NK-92 treated with Interleukin-12 subunit alpha and Interleukin-12 subunit beta, amount 100 ng/mL, for 24 hours (cell line): Measurements from ENCODE around the gene UBA1.
A peak's percentile ranks its signal among the peaks of the same experiment; 100 is the strongest.
"Not testable (repeated sequence)": the region's sequence is repeated elsewhere in the genome, so short reads cannot be mapped to it uniquely, and the experiment has no call there.

Source experiments
- DNase-seq: peaks from one replicate; lab custom pipeline; 2025; lab: John Stamatoyannopoulos, UW

UBA1 gene

DNA sequence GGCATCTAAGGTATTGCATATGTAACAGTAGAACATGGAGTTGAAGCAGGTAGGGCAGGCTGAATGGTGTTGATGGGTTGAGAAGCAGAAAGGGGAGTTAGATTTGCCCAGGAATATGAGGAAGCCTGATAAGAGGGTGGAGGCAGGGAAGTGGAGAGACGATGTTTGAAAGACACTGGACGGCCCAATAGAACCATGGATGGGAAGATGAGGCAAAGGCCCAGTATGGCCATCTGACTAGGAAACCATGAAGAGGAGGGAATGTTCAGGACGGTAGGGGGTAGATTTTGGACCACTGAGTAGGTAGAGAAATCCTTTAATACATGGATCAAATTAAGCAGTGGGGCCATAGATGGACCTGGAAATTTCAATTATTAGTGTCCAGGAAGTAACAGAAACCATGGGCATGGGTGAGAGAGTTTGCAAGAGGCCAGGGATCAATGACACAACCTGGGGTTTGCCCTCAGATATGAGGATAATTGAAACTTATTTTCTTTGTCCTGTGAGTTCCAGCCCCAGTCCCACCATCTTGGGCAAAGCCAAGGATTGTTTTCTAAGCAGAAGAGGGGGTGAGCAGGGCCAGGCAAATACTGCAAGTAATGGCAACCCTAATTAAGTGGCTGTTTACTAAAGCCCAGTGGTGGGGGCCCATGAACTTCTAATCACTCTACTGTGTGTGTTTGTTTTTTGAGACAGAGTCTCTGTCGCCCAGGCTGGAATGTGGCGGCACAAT is 36.7 kb downstream of the UBA1 start:
- DNase-seq, result no peak

DNA sequence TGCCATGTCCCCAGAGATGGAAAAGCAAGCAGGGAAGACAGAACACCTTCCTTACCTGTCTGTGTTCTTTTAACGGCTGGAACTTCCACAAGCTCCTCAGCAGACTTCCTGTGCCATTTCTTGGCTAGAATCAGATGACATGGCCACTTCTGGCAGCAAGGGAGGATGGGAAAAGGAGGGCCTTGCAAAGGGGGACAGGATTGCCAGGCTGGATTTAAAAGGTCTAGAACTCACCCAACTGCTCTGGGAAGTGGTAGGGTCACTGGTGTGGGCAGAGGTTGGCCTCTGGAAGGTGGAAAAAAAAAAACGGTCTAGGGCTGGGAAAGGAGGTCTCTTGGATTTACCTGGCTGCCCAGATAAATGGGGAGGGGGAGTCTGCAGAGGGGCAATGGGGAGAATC is 37.5 kb downstream of the UBA1 start:
- no peak for DNase-seq

DNA sequence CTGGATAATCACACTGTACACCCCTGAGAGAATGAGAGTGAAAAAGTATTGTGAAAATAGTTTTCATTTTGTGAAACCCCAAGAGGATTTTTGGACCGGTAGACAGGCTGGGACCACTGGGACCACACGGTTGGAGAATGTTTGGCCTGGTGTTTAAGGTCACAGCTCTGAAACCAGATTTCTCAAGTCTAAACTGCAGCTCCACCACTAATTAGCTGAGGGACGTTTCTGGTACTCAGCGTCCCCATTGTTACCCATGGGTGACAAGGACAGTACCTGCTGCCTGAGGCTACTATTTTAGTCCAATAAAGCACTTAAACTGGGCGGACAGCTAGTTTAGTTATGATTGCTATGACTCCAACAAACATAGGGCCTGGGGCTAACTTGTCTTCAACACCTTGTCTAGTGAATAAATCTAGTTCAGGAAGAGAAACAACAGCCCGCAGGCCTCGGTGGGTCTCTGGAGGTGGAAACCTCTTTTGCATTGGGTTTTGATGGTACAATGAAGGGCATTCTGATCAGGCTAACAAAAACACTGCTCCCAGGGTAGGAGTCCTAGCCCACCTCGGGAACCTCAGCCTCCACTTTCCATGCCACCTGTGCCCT is 38.7 kb downstream of the UBA1 start:
- DNase-seq, result no peak

GRCh38 chrX:47232803-47233332 is 39.2 kb downstream of the UBA1 start, which contains the start of gene USP11:
USP11 (plus strand) TSS chrX:47233009; CDS start chrX:47233044, 35 bp downstream.
- peak; percentile 37 for DNase-seq

DNA sequence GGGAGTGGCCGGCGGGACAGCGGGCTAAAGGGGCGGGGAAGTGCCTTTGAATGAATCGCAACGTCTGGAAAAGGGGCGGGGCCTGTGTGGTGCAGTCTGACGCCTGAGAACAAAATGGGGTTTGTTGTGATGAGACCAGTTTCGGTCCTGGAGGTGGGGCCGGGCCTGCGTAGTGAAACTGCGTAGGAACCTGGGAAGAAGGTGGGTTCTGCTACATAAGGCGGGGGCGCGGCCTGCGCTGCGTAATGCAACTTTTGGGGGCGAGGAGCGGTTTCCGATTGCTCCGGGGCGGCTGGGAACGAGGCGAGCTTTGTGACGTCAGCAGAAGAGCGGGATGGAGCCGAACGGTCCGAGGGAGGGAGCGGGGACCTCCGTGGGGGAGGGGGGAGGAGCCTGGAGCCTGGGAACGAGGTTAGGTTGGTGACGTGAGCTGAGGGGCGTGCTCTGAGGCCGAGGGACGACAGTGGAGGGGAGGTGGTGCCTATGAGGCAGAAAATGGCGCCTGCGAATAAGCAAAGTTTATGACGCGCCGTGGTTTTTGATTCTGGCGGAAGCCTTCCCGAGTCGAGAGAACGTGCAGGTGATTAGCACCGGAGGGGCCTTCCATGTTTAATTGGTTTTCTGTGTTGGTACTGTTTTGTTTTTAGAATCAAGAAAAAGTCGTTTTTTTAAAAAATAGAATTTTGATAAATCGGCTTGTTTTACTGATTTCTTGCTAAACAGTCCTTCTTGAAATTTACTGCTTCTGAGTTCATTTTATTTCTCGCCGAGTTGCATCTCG is 39.9 kb downstream of the UBA1 start:
- DNase-seq, result peak; percentile 94

- DNase-seq, result no peak
Measured at GRCh38 chrX:47234583-47234982, 41.0 kb downstream of the UBA1 start.

DNA sequence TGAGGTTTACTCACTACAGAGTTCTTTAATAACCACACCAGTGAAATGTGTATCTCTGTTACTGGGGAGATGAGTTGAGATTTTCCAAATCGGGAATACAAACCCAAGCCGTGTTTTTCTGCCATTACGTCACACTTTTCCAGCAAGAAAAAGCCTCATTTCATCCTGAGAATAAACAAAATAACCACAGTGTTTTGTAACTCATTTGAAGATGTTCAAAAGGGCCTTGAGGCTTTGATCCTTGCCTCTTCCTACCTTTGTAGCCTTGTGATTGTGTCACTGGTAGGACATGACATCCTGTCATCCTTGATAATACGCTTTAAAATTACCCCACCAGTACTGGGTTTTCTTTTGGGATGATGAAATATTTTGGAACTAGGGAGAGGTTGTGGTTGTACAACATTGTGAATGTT is 42.1 kb downstream of the UBA1 start:
- no peak for DNase-seq

GRCh38 chrX:47239199-47239598 is 45.6 kb downstream of the UBA1 start:
- DNase-seq, result no peak

DNA sequence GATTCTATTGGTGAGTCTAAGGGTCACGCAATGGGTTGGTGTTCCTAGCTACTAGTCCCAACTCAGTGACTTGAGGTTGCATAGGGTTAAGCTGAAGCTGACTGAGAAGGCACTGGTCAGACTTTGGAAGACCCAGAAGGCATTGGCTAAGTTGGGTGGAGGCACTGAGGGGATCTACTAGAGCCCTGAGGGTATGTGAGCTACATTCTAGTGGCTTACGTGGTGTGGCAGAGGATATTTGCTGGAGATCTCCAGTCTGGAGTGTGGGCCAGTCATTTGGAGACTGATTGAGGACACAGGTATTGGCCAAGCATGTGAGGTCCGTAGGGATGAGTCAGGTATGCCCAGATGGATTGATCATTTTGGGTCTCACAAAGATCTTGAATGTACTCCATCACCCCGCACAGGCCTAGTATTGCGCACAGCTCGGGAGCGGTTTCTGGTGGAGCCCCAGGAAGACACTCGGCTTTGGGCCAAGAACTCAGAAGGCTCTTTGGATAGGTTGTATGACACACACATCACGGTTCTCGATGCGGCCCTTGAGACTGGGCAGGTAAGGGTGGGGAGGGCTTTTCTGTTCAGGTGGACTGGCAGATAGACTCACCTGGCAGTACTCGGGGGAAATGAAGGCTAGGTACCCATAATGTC is 46.4 kb downstream of the UBA1 start:
- DNase-seq, result no peak

GRCh38 chrX:47240619-47241018 is 47.0 kb downstream of the UBA1 start:
- DNase-seq, result no peak

DNA sequence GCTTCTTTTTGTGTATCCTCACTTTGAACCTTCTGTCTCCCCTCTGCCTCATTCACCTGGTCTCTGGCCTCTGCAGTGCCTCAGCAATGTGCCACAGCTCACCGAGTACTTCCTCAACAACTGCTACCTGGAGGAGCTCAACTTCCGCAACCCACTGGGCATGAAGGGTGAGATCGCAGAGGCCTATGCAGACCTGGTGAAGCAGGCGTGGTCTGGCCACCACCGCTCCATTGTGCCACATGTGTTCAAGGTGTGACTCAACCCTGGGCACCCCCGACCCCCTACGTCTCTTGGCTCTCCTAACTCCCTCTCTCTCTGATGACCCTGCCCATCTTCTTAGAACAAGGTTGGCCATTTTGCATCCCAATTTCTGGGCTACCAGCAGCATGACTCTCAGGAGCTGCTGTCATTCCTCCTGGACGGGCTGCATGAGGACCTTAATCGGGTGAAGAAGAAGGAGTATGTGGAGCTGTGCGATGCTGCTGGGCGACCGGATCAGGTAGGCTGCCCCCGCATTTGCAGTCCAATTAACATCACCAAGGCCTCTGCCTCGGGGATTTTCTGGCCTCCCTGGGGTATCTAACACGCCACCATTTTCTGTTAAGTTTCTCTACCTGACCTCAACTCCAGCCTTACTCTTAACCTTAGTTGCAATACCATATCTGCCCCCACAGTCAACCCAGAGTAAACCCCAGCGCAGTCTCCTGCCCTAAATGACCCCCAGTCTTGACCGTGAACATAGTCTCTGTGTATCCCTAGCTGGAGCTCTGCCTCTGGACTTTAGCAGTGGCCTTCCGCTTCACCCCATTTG is 47.8 kb downstream of the UBA1 start:
- DNase-seq, result no peak

DNA sequence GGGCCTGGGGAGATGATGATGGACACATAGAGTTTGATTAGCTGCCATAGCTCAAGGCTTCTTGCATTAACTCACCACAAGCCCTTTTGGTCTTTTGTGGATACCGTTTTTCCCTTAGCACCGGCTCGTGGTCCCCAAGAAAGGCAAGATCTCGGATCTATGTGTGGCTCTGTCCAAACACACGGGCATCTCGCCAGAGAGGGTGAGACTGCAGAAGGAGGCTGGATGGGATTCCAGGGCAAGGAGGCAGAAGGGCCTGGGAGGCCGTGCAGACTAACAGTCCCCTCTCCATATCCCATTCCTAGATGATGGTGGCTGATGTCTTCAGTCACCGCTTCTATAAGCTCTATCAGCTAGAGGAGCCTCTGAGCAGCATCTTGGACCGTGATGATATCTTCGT is 48.7 kb downstream of the UBA1 start:
- DNase-seq, result no peak

DNA sequence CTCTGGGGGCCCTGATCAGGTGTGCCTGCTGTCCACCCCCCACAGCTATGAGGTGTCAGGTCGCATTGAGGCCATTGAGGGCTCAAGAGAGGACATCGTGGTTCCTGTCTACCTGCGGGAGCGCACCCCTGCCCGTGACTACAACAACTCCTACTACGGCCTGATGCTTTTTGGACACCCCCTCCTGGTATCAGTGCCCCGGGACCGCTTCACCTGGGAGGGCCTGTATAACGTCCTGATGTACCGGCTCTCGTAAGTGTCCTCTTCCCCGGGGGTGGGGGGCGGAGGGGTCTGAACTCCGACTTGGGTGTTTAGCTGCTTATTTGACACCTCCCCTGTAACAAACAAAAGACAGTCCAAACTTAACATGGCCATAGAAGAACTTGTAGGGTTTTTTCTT is 49.7 kb downstream of the UBA1 start:
- DNase-seq, result no peak

GRCh38 chrX:47244676-47245075 is 51.0 kb downstream of the UBA1 start:
- no peak for DNase-seq

GRCh38 chrX:47245156-47245555 is 51.5 kb downstream of the UBA1 start:
- no peak for DNase-seq

DNA sequence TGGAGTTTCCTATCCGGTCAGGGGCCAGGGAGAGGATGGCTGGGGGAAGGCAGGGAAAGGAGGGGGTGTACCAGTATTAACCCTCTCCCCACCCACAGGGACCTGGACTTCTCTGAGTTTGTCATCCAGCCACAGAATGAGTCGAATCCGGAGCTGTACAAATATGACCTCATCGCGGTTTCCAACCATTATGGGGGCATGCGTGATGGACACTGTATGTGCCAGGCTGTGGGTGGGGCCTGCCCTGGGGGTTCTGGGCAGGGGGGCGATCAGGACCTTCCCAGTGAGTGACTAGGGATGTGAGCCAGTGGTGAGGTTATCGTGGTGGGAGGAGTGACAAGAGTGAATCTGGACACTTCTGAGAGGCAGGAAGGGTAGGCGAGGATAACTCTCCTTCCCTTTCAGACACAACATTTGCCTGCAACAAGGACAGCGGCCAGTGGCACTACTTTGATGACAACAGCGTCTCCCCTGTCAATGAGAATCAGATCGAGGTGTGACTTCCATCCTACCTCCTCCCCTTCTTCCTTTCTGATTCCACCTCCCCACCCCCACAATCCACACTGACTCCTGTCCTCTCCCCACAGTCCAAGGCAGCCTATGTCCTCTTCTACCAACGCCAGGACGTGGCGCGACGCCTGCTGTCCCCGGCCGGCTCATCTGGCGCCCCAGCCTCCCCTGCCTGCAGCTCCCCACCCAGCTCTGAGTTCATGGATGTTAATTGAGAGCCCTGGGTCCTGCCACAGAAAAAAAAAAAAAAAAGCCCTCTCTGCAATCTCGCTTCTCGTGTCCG is 53.8 kb downstream of the UBA1 start:
- no peak for DNase-seq

DNA sequence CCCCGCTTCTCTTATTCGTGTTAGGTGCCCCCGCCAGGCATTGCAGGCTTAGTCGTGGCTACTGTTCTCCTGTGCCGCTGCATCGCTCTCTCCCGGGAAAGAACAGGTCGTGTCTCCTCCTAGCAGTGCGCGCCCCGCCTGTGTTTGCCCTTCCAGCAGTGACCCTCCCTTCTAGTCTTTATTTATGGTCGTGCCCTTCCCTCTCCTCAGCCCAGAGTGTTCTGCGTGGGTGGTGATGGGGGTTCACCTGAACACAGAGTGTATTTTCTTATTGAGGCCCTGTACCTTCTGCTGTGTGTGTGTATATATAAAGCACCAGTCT is 54.3 kb downstream of the UBA1 start:
- DNase-seq, result no peak

DNA sequence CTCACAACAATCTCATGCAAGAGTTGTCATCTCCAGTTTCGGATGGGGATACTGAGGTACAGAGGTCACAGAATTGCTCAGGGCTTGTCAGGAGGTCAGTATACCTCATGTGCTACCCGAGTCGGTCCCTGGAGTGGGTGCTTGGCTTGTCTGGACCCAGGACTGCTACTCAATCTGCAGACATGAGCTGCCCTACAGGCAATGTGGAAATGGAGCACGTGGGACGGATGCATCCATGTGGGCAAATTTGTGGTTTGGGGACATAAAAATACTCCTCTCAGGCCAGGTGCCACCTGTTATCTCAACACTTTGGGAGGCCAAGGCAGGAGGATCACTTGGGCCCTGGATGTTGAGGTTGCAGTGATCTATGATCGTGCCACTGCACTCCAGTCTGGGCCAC is 54.9 kb downstream of the UBA1 start:
- no peak for DNase-seq

DNA sequence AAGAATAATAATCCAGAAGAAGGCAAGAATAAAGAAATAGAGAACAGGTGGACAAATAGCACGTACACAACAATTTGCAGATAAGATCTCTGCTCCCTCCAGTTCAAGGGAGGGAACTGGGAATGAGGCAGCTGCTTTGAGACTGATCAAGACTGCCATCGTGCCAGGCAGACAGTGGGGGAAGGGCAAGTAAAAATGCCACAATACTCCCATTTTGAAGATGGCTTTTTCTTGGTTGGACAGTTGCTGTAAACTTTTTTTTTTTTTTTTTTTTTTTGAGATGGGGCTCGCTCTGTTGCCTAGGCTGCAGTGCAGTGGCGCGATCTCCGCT is 56.4 kb downstream of the UBA1 start:
- no peak for DNase-seq

- not testable (repeated sequence) for DNase-seq
Measured at GRCh38 chrX:47257620-47258019, 64.0 kb downstream of the UBA1 start.
